Ascending aorta (tissue), 2 donors: ENCODE data around the gene UTF1. TPM values are rescaled to one million over a fixed set of nuclear protein-coding genes. Genes with fewer than 3 reads are reported as not detected.

Source experiments
- DNase-seq, 2 donors: peaks; one replicate each; pipeline ENCODE4 v3.0.0-alpha.2; 2019; ENCODE audit warnings: low spot score in 2 of 2
- H3K27ac ChIP-seq, 2 donors: fragments of 200-600 bp; sonication (generic); one replicate each; pipeline ENCODE4 v1.5.1; 2016 to 2017; ENCODE audit warnings: mild to moderate bottlenecking in 1 of 2
- H3K27me3 ChIP-seq: fragments of 200-600 bp; sonication (generic); one replicate; pipeline ENCODE4 v1.5.1; 2017
- H3K36me3 ChIP-seq, 2 donors: fragments of 200-600 bp; sonication (generic); one replicate each; pipeline ENCODE4 v1.5.1; 2016
- H3K4me1 ChIP-seq, 2 donors: fragments of 200-600 bp; sonication (generic); one replicate each; pipeline ENCODE4 v1.5.1; 2016 to 2017; ENCODE audit warnings: mild to moderate bottlenecking in 1 of 2
- H3K4me3 ChIP-seq, 2 donors: fragments of 200-600 bp; sonication (generic); one replicate each; pipeline ENCODE4 v1.5.1; 2016 to 2017; ENCODE audit warnings: mild to moderate bottlenecking in 1 of 2
- H3K9me3 ChIP-seq, 2 donors: fragments of 200-600 bp; sonication (generic); one replicate each; pipeline ENCODE4 v1.5.1; 2016
- CTCF ChIP-seq, 3 experiments: fragments of 200-600 bp in 2 of 3; fragments of 450-650 bp in 1 of 3; sonication (generic) in 2 of 3; IDR thresholded peaks; one replicate each; pipeline ENCODE4 v1.5.1; 2016 to 2019; ENCODE audit warnings: antibody characterized with exemption in 3 of 3, mild to moderate bottlenecking in 1 of 3, moderate library complexity in 1 of 3
- intact Hi-C: fragments of 100-400 bp; cut with DNase I; formaldehyde crosslinking; loops from one replicate; pipeline ENCODE4 v1.15.1; 2023
- total RNA-seq: library from RNA; depleted of rRNA; stranded (reverse); fragments of >200 nt; gene quantifications from one replicate; pipeline ENCODE4 v1.1.0, GENCODE V29; 2016

The UTF1 gene
- total RNA-seq, 1 donor from 2014 or later: not detected

GRCh38 chr10:133211141-133211830, 18.7 kb upstream of the UTF1 start:
- Histone ChIP-seq H3K27ac (no peak overlapping the region), H3K4me3 (no peak overlapping the region), H3K36me3 (no peaks in the 10 kb centered on the region), H3K4me1 (no peaks in the 10 kb centered on the region), H3K9me3 (no peaks in the 10 kb centered on the region), H3K27me3 (no peaks in the 10 kb centered on the region)
- intact Hi-C loops: no loop called here
- no peak for TF ChIP-seq CTCF (IDR thresholded peaks at IDR 0.05)
- no peak for DNase-seq

- no peak overlapping the region for H3K27ac ChIP-seq
- no peaks in the 10 kb centered on the region for H3K9me3 ChIP-seq
- no peak for TF ChIP-seq CTCF (IDR thresholded peaks at IDR 0.05)
- H3K36me3 ChIP-seq: no peaks in the 10 kb centered on the region
- no peak for DNase-seq
- intact Hi-C loops: no loop called here
- H3K27me3 ChIP-seq: no peaks in the 10 kb centered on the region
- no peak overlapping the region for H3K4me3 ChIP-seq
- no peaks in the 10 kb centered on the region for H3K4me1 ChIP-seq
Observed at GRCh38 chr10:133211959-133212852, 17.8 kb upstream of the UTF1 start.

GRCh38 chr10:133212853-133213494, 17.0 kb upstream of the UTF1 start:
- DNase-seq: no peak
- H3K4me3 ChIP-seq: no peak overlapping the region
- no peaks in the 10 kb centered on the region for H3K9me3 ChIP-seq
- no peaks in the 10 kb centered on the region for H3K4me1 ChIP-seq
- intact Hi-C loops: no loop called here
- no peaks in the 10 kb centered on the region for H3K27me3 ChIP-seq
- no peak overlapping the region for H3K27ac ChIP-seq
- H3K36me3 ChIP-seq: no peaks in the 10 kb centered on the region
- no peak for TF ChIP-seq CTCF (IDR thresholded peaks at IDR 0.05)

GRCh38 chr10:133213641-133214467, 16.2 kb upstream of the UTF1 start:
- Histone ChIP-seq H3K4me1 (no peaks in the 10 kb centered on the region), H3K27ac (no peak overlapping the region), H3K27me3 (no peaks in the 10 kb centered on the region), H3K36me3 (no peaks in the 10 kb centered on the region), H3K9me3 (no peaks in the 10 kb centered on the region), H3K4me3 (no peak overlapping the region)
- intact Hi-C loops: no loop called here
- no peak for TF ChIP-seq CTCF (IDR thresholded peaks at IDR 0.05)
- DNase-seq: no peak
